ENCODE results near the gene ZDHHC13. TPM values are rescaled to one million over a fixed set of nuclear protein-coding genes. Genes with fewer than 3 reads are reported as not detected.
"Not testable (repeated sequence)": the region's sequence is repeated elsewhere in the genome, so short reads cannot be mapped to it uniquely, and the experiment has no call there.

Gene ZDHHC13
- polyA plus RNA-seq, 1 donor, result 6.7 TPM

DNA sequence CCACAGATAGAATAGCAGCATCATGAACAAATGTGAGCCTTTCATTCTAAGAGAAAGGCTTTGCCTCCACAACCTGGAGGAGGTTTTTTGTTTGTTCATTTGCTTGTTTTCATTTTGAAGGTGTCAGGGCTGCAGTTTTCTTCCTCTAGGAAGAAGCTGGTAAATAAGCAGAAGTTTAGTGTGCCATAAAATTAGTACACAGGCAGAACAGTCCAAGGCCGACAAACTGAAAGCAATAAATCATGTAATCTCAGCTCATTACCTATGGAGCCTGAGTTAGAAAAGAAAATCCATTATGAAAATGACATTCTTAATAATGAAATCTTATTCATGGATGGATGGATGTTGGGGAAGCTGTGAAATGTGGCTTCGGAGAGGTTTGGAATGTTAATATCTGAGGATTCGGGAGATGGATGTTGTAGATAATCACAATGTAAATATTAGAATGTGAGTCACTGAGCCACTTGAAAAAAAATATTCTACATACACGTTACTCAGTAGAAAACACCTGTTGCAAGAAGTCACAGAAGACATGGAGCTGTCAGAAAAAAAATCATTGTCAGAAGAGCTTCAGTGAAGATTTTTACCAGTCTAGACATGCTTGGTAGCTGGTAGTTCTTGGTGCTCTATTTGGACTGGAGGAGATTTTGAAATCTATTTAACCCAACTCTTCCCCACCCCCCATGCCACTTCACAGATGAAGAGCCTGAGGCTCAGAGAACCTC, 15.0 kb upstream of the ZDHHC13 start:
- no peak for DNase-seq

DNA sequence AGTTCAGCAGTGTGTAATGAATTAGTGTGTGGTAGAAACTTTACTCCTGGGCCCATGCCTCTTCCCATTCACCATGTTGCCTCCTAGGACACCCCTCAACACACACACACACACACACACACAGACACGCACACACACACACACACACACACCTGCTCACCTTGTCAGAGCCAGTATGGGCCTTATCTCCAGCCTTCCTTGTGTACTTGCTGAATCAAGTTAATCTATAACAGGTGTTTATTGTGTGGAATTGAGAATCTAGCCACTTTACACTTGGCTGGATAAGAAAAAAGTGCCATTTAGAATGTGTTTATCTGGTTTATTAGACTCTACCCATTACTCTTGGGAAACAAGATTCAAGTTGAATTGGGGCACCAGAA, 14.5 kb upstream of the ZDHHC13 start:
- no peak for DNase-seq

DNA sequence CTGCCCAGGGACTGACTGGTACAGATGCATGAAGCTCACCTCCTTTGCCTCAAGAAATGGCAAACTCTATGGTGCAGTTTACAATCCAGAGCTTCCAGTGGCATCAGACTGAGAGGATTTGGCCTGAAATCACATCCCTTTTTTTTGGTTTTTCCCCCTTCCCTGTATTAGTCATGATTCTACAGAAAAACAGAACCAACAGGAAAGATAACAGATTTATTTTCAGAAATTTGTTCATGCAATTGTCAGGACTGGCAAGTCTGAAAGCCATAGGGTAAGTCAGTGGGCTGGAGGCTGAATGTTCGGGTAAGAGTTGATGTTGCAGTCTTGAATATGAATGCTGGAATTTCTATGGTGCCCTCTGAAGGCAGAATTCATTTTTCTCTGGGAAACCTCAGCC, 12.0 kb upstream of the ZDHHC13 start:
- no peak for DNase-seq

DNA sequence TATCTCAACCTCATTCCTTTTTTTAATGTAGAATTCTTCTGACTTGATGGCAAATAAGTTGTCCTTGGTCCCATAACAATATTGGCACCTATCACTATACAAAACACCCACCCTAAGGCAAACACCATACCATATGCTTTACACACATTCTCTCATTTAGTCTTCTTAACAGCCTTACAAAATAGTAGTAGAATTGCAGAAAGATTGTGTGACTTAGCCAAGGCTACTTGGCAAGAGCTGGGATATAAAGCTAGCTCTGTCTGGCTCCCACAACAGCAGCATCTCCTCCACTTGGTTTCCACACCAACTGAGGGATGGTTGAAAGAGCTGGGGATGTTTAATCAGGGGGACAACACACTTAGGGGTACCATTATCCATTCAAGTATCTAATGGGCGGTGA, 9.8 kb upstream of the ZDHHC13 start:
- no peak for DNase-seq

DNA sequence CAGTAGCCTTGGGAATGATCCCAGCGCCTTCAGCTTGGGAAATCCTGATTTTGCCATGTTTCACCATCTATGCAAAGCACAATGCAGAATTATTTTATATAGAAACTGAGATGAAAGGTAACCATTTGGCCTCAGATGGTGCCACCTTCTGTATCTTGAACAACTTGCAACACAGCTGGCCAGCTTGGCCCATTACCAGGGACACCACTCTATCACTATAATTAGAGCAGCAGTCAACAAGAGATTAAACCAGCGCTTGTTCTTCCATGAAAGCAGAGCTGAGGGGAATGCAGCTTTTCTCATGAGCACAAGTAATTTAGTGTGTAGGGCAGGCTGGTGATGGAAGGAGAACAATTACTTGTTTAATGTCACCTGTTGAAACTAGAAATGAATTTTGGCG, 6.7 kb upstream of the ZDHHC13 start:
- no peak for DNase-seq

DNA sequence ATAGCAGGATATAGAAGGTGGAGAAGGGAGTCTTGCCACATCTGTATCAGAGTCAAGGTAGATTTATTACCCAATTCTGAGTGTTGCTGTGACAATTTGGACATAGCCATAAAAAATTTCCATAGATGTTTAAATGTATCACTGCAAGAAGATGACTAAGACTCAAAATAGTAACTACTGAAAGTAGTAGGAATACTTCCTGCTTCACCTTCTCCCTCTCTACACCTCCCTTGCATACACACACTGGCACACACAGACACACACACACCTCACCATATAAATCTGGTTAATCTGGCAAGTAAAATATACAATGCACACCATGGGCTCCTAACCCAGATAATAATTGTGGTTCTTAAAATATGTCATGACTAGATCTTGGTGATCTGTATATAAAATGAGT, 5.2 kb upstream of the ZDHHC13 start:
- no peak for DNase-seq

DNA sequence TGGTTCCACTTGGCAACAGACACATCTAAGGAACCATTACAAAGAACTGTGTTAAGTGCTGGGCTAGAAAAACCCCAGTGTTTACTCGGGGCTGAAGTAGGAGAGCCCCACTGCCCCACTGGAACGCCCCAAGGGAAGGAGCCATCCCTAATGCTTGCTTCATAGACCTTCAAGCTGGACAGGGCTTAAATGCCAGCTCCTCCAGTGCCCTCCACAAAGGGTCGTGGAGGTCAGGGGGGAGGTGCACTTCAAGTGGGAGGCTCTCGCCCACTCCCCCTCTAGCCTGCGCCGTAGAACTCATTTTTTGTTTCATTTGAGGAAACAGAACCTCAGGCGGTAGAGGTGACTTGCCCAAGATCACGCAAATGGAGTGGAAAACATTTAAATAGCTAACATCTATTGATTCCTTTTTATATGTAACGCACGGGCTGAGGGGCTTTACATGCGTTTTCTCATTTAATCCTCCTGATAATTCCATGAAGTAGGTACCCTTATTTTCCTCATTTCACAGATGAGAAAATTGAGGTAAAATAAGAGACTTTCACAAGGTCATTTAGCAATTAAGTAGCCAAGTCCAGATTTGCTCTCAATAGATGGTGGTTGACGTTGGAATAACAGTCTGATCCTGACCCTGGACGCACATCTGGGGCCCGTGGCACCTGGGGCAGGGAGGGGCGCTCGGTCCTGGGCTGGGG, 545 bp upstream of the ZDHHC13 start:
- no peak for DNase-seq

DNA sequence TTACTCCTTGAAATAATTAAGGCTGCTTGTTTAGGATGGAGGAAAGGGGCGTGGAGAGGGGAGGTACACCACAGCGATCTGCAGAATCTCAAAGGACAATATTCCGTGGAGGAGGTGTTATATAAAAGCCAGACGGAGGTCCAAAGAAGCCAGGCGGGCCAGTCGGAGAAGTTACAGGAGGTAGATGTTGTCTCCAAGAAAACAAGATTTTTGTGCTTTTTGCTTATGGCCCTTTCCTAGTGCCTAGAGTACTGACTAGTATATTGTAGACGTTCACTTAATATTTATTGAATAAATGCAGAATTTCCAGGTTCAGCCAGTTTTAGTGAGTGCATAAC, 761 bp downstream of the ZDHHC13 start:
- DNase-seq, result no peak

DNA sequence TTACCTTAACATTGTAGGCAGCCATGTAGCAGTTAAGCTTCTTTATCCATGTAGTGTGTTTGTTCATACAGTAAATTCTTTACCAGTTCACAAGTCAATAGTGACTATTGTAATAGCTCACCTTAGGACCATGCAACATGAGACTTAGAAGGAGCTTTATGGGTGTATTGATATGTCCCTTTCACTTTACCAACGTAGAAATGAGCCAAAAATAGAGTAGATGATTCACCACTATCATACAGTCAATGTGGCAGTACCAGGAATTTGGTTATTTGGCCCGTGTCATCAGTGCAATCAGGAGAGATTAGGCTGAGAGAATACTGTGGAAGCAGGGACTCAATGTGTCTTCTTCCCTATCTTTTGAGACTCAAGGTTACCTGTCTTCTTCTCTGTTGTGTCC, 4.7 kb downstream of the ZDHHC13 start:
- no peak for DNase-seq

DNA sequence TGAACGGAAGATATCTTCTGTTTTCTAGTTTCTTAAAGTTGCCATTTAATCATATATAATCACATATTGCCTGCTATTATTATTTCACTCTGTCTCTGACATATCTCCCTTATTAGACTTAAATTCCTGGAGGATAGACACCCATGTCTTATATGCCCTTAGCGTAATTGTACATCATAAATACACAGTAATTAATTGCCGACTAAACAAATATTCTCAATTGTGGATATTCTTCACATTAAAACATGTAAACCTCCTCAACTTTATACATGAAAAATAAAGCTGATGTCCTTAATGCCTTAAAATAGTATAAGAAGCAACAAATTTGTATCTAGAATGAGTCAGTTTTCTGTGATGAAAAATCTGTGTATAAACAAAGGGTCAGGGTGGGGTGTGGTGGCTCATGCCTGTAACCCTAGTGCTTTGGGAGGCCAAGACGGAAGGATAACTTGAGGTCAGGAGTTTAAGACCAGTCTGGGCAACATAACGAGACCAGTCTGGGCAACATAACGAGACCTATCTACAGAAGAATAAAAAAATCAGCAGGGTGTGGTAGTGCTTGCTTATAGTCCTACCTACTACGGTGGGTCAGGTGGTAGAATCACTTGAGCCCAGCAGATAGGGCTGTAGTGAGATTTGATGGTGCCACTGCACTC, 6.1 kb downstream of the ZDHHC13 start:
- no peak for DNase-seq

DNA sequence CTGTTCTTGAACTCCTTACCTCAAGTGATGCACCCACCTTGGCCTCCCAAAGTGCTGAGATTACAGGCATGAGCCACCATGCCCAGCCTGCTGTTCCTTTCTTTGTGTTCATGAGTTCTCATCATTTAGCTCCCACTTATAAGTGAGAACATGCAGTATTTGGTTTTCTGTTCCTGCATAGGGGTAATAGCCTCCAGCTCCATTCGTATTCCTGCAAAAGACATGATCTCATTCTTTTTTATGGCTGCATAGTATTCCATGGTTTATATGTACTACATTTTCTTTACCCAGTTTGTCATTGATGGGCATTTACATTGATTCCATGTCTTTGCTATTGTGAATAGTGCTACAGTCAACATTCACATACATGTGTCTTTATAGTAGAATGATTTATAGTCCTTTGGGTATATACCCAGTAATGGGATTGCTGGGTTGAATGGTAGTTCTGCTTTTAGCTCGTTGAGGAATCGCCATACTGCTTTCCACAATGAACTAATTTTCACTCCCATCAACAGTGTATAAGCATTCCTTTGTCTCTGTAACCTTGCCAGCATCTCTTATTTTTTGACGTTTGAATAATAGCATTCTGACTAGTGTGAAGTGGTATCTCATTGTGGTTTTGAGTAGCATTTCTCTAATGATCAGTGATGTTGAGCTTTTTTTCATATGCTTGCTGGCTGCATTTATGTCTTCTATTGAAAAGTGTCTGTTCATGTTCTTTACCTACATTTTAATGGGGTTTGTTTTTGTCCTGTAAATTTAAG, 9.8 kb downstream of the ZDHHC13 start:
- not testable (repeated sequence) for DNase-seq

DNA sequence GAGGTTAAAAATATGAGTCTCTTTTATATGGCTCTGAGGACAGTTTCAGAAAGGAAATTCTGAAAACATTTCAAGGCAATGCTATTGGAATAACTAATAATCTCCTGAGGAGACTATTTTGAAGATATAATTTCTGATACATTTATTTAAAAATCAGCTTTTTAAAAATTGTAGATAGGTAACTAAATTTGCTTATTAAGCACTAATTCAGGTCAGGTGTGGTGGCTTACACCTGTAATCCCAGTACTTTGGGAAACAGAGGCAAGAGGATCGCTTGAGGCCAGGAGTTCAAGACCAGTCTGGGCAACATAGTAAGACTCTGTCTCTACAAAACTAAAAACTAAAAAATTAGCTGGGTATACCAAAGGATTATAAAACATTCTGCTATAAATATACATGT, 17.0 kb downstream of the ZDHHC13 start:
- DNase-seq, result no peak

DNA sequence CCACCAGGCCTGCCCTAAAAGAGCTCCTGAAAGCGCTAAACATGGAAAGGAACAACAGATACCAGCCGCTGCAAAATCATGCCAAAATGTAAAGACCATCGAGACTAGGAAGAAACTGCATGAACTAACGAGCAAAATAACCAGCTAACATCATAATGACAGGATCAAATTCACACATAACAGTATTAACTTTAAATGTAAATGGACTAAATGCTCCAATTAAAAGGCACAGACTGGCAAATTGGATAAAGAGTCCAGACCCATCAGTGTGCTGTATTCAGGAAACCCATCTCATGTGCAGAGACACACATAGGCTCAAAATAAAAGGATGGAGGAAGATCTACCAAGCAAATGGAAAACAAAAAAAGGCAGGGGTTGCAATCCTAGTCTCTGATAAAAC, 19.9 kb downstream of the ZDHHC13 start:
- DNase-seq, result not testable (repeated sequence)

DNA sequence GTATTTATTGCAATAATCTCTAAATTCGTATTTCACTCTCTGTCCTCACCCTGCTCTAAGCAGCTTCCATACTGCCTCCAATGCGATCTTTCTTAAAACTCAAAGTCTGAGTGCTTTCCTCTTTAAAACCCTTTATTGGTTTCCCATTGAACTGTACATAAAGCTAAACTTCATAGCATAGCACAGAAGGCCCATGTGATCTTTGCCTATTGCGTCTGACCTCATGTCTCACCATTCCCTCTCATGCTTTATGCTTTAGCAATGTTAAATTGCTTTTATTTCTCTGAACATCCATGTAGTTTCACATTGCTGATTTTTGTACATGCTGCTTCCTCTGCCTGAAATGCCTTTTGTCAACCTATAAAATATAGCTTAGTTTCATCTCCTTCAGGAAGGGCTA, 28.4 kb downstream of the ZDHHC13 start:
- DNase-seq, result no peak

DNA sequence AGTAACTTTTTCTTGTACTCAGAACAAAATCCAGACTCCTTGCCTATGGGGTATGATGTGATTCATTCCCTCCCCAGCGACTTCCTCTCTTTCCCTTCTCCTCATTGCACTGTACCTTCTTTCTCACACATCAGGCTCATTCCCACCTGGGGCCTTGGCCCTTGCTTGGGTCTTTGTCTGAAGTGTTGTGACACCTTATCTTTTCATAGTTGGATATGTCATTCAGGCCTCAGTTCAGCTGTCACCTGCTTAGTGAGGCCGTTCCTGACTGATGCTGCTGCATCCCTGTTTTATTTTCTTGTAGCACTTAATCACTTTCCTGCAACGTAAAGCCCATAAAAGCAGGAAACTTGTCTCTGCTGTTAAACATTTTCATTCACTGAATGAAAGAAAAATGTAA, 39.9 kb downstream of the ZDHHC13 start:
- no peak for DNase-seq

DNA sequence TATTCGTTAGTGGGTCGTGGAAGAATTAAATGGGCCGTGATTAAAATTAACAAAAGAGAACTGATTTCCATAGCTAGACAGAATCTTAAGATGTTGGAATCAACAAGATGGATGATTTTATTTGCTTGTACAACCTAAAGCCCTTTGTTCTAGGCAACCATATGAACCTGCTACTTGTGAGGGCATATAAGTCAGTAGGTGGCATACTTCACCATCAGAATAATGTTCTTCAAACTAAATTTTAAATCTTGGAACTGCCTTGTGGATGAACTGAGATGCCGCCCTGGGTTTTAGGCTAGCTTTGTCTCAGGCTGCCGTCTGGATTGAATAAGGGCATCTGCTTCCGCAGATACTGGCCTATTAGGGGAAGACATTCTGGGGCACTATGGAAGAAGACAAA, 43.9 kb downstream of the ZDHHC13 start:
- no peak for DNase-seq

DNA sequence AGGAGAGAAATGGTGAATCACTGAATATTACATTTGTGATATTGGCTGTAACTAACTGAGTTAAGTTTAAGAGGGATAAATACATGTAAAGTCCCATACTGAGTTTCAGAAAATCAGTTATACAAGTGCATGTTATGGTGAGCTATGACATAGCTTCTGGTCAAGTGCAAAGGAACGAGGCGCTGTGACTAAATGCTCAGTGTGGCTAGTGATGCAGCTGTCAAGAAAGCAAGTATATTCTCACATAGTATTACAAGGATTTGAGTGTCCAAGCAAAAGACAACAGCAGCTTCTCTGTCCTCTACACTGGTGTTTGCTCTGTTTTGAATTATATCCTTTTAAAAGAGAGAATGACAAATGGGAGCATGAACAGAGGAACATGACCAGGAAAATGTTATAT, 44.7 kb downstream of the ZDHHC13 start:
- no peak for DNase-seq

DNA sequence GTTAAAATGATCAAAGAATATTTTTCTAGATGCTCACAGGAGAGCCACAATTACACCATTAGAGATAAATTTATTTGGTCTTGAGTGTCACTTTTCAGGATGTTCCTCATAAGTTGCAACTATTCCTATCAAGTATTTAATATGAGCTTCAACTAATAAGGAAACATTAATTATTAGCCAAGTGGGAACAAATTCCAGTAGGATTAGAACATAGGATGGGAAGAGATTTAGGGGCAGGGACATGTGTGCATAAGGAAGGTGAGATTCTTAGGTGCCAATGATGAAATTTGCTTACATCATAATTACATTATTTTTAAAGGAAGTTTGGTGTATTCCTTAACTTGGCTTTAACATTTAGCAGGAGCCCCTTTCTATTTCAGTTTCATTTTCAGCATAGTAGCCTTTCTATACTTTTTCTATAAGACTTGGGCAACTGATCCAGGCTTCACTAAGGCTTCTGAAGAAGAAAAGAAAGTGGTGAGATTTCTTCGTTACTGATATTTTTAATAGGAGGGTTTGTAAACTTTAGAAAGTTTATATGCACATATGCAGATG, 46.1 kb downstream of the ZDHHC13 start:
- no peak for DNase-seq

DNA sequence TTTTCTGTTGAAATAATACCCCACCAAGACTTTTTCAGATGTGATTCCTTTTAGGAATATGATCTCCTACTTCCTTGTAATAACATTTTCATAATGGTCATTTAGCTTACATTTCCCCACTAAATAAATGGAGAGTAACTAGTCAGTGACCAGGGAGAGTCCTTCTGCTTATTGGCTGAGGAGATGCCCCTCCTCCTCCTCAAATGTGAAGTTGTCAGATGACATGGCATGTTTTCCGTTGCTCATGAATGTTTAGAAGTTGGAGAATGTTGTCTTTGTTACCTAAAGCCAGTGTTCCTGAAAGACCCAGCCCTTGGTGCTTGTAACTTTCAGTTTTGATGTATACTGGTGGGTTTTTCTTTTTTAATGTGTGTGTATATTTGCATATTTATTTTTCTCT, 46.6 kb downstream of the ZDHHC13 start:
- DNase-seq, result no peak

DNA sequence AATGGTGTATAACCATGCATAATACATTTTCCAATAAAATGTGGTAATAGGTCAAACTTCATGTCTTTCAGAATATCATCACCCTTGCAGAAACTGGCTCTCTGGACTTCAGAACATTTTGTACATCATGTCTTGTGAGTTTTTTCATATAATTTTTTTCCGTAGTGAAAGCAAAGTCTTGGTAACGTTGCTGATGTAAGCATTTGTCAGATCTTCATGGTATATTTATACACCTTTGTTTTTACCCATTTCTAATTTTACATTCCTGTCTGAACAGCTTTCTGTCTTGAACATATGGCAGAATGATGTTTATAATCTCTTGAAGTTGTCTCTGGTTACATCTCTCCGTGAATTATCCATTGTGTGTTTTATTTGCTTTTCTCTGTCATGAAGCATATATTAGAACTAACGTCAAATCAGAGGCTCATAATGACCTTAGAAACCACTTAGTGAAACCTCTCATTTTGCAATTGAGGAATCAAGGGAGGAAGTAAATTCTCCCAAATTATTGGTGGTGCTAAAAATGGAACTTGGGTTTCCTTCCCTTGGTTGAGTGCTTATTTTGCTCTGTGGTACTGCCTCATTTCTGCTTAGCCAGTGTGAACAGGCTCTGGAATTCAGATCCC, 47.4 kb downstream of the ZDHHC13 start:
- no peak for DNase-seq

DNA sequence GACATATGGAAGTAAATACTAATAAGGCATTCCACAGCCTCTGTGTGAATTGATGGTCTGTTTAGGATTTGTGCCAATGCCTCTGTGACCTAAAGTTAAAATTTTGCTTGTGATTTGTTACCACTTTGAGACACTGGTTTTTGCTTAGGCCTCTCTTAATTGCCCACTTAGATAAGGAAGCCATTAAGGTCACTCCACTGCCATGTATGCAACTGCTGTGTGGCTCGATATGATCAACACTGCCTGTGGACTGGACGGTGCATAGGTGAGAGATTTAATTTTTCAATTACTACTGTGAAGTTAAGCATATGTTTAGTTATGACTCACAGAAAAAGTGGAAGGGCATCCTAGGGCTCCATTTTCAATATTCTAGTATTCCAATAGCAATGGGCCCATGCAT, 47.9 kb downstream of the ZDHHC13 start:
- DNase-seq, result no peak

DNA sequence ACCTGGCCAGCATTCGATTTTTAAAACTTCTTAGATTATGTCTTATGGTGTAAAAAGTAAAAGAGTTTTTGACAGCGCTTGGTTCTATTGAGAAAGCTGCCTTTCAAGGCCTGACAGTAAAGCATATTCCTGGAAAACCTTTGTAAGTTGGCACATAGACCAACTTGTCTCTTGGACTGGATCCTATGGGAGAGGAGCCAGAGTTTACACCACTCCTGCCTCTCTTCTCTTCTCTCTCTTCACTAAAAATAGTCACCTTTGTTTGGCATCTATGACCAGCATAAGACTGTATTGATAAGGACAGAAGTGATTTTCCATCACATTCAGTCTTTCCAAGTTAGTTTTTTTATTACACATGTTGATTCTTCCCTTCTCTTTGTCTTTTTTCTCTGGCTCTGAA, 51.1 kb downstream of the ZDHHC13 start:
- DNase-seq, result no peak
